B cell (primary cell): ENCODE data around the gene DNAL1. TPM values are rescaled to one million over a fixed set of nuclear protein-coding genes. Genes with fewer than 3 reads are reported as not detected.
A peak's percentile ranks its signal among the peaks of the same experiment; 100 is the strongest.

Experiments used
- ATAC-seq: fragments of 200-7000 bp; cut with Tn5 transposase; one replicate; pipeline ENCODE4 v1.10.0; 2021; ENCODE audit warnings: low read depth, mild to moderate bottlenecking, moderate number of reproducible peaks, moderate library complexity
- CTCF ChIA-PET: fragments of 350-600 bp; sonication (Branson Sonifier 250); formaldehyde crosslinking; loops from one replicate; lab custom pipeline; 2021; ENCODE audit warnings: antibody characterized with exemption, inconsistent platforms; lab: Charles Lee
- POLR2A ChIA-PET: fragments of 350-600 bp; sonication (Branson Sonifier 250); formaldehyde crosslinking; loops from one replicate; lab custom pipeline; 2021; ENCODE audit warnings: antibody characterized with exemption; lab: Charles Lee
- DNase-seq: peaks from one replicate; pipeline ENCODE4 v3.0.0; 2013
- H2AFZ ChIP-seq: 2 replicates; pipeline ENCODE4 v1.6.1; 2012; ENCODE audit warnings: mild to moderate bottlenecking, low read depth, low read length; ENCODE audit not compliant: insufficient read depth, poor library complexity, severe bottlenecking
- H3K27ac ChIP-seq, 2 donors: 1 replicate in 1 of 2; 2 replicates in 1 of 2; pipeline ENCODE4 v1.5.1; 2012 to 2013; ENCODE audit warnings: low read length in 2 of 2, mild to moderate bottlenecking in 2 of 2, moderate library complexity in 1 of 2
- H3K27me3 ChIP-seq, 4 experiments: fragments of 200-600 bp in 1 of 4; sonication (generic) in 1 of 4; replicated peaks in 1 of 4; 1 replicate in 2 of 4; 2 replicates in 2 of 4; pipeline versions ENCODE4 v1.6.1 to v1.7.0; 2013 to 2016; ENCODE audit warnings: low read length in 3 of 4, mild to moderate bottlenecking in 2 of 4, mixed read lengths in 1 of 4, moderate library complexity in 1 of 4; ENCODE audit not compliant: insufficient read depth in 4 of 4, control insufficient read depth in 3 of 4; ENCODE audit errors: control extremely low read depth in 1 of 4
- H3K36me3 ChIP-seq, 2 experiments: replicated peaks in 1 of 2; 1 replicate in 1 of 2; 2 replicates in 1 of 2; pipeline versions ENCODE4 v1.6.1 to v1.7.1; 2013; ENCODE audit warnings: low read length in 1 of 2; ENCODE audit not compliant: insufficient read depth in 2 of 2, control insufficient read depth in 1 of 2; ENCODE audit errors: control extremely low read depth in 1 of 2, extremely low read depth in 1 of 2
- H3K4me1 ChIP-seq, 2 donors: fragments of 200-600 bp in 1 of 2; sonication (generic) in 1 of 2; 1 replicate in 1 of 2; 2 replicates in 1 of 2; pipeline versions ENCODE4 v1.5.1 to v1.6.1; 2013 to 2017; ENCODE audit warnings: low read length in 2 of 2; ENCODE audit not compliant: control insufficient read depth in 2 of 2, insufficient read depth in 2 of 2
- H3K4me2 ChIP-seq: replicated peaks from 2 replicates; pipeline ENCODE3; 2012; ENCODE audit warnings: mild to moderate bottlenecking, low read depth, low read length; ENCODE audit not compliant: poor library complexity, severe bottlenecking
- H3K4me3 ChIP-seq, 5 experiments: fragments of 200-600 bp in 1 of 5; sonication (generic) in 1 of 5; 1 replicate in 3 of 5; 2 replicates in 2 of 5; pipeline versions ENCODE4 v1.5.1 to v1.7.0; 2011 to 2016; ENCODE audit warnings: low read length in 4 of 5, mild to moderate bottlenecking in 4 of 5, low read depth in 2 of 5, control low read depth in 1 of 5, moderate library complexity in 1 of 5; ENCODE audit not compliant: insufficient read depth in 1 of 5; ENCODE audit errors: control extremely low read depth in 1 of 5, extremely low read depth in 1 of 5
- H3K79me2 ChIP-seq: fragments of 200-600 bp; sonication (generic); one replicate; pipeline ENCODE4 v1.6.0; 2016; ENCODE audit warnings: low read length; ENCODE audit not compliant: control insufficient read depth, insufficient read depth
- H3K9ac ChIP-seq: fragments of 200-600 bp; sonication (generic); 2 replicates; pipeline ENCODE4 v1.6.1; 2017; ENCODE audit warnings: mild to moderate bottlenecking, low read length, moderate library complexity
- H3K9me3 ChIP-seq, 3 donors: one replicate each; pipeline versions ENCODE4 v1.6.1 to v1.7.1; 2013; ENCODE audit warnings: low read length in 2 of 3; ENCODE audit not compliant: control insufficient read depth in 2 of 3, insufficient read depth in 1 of 3; ENCODE audit errors: control extremely low read depth in 1 of 3
- H4K20me1 ChIP-seq: 2 replicates; pipeline ENCODE4 v1.6.0; 2012; ENCODE audit warnings: mild to moderate bottlenecking, low read length; ENCODE audit not compliant: insufficient read depth, control insufficient read depth, poor library complexity, severe bottlenecking
- H3K27ac Mint-ChIP-seq: one replicate; pipeline ENCODE4 v1.8.0; 2021; ENCODE audit warnings: mixed read lengths
- H3K27me3 Mint-ChIP-seq: one replicate; pipeline ENCODE4 v1.8.0; 2021; ENCODE audit warnings: mixed read lengths
- H3K4me1 Mint-ChIP-seq: one replicate; pipeline ENCODE4 v1.8.0; 2021; ENCODE audit warnings: mixed read lengths
- H3K4me3 Mint-ChIP-seq: one replicate; pipeline ENCODE4 v1.8.0; 2021; ENCODE audit warnings: mixed read lengths
- H3K9me3 Mint-ChIP-seq: one replicate; pipeline ENCODE4 v1.8.0; 2022; ENCODE audit warnings: mixed read lengths; ENCODE audit not compliant: insufficient read depth
- EZH2 ChIP-seq: IDR thresholded peaks from 2 replicates; pipeline ENCODE4 v1.6.1; 2012; ENCODE audit warnings: borderline replicate concordance, low read depth, mild to moderate bottlenecking, moderate library complexity, low read length; ENCODE audit not compliant: insufficient read depth, poor library complexity, severe bottlenecking
- WGBS: methylation state at CpG from one replicate; pipeline ENCODE4 v1.1.5; 2013; ENCODE audit warnings: missing lambda C conversion rate; ENCODE audit not compliant: insufficient coverage; 5-methylcytosine and 5-hydroxymethylcytosine counted together
- intact Hi-C: fragments of 100-400 bp; cut with micrococcal nuclease; formaldehyde crosslinking; loops from one replicate; pipeline ENCODE4 v1.10.0; 2022
- polyA plus RNA-seq: library from polyadenylated mRNA; depleted of rRNA; stranded (reverse); fragments of >200 nt; gene quantifications from 2 replicates; pipeline ENCODE4 v1.2.3, GENCODE V29; 2012
- total RNA-seq, 2 donors: library from RNA; stranded (reverse); fragments of 120-200 nt in 1 of 2; gene quantifications; 1 replicate in 1 of 2; 2 replicates in 1 of 2; pipeline versions ENCODE4 v1.2.3 to v1.2.4, GENCODE V29; 2013 to 2022
- TF ChIP-seq, protein P1 (sequence below): fragments of 200-600 bp; IDR thresholded peaks from one replicate; pipeline ENCODE4 v1.8.0; 2022; ENCODE audit warnings: antibody characterized with exemption, mild to moderate bottlenecking

The DNAL1 gene
- total and polyA plus RNA-seq, 2 donors (not counting 1 experiment from before 2014, with no cell fraction given): 2.0 to 10.7 TPM

DNA sequence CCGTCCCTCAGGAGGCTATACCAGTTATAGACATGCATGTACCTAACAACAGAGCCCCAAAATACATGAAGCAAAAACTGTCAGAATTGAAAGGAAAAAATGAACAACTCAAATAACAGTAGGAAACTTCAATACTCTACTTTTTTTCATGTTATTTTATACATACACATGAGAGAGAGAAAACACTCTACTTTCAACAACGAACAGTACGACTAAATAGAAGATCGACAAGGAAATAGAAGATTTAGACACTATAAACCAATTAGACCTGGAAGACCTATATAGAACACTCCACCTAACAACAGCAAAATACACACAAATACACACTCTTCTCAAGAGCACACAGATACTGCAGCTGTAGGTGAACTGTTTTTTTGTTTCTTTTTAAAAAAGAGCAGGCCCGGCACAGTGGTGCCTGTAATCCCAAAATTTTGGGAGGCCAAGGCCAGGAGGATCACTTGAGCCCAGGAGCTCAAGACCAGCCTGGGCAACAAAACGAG, 104.1 kb downstream of the DNAL1 start:
- Histone ChIP-seq H2AFZ (no peak overlapping the region), H3K27ac (peak overlapping the region; percentile 9 to 69), H3K9ac (peak overlapping the region; percentile 12), H3K4me1 (peaks cover 98 to 99% of the 10 kb centered on the region in 2 donors), H3K4me2 (peak overlapping the region; percentile 32), H3K27me3 (no peaks in the 10 kb centered on the region), H3K36me3 (peaks cover 0 to 16% of the 10 kb centered on the region in 2 experiments), H3K79me2 (peaks cover 100% of the 10 kb centered on the region), H3K9me3 (no peaks in the 10 kb centered on the region), H3K4me3 (no peak overlapping the region), H4K20me1 (peaks cover 99% of the 10 kb centered on the region)
- H3K27me3 Mint-ChIP-seq: no peaks in the 10 kb centered on the region
- CTCF ChIA-PET: interaction anchor here (0.7 to 17.2 kb wide), 6 partner anchors 10 to 76 kb away, joined by 3 to 220 read pairs (median 30); no protein-coding TSS in a partner anchor
- H3K9me3 Mint-ChIP-seq: no peaks in the 10 kb centered on the region
- 100% methylated on average over 1 of the region's 6 CpGs for WGBS
- ATAC-seq: no peak
- peaks cover 96% of the 10 kb centered on the region for H3K4me1 Mint-ChIP-seq
- peak overlapping the region; percentile 39 for H3K4me3 Mint-ChIP-seq
- TF ChIP-seq, protein P1, sequence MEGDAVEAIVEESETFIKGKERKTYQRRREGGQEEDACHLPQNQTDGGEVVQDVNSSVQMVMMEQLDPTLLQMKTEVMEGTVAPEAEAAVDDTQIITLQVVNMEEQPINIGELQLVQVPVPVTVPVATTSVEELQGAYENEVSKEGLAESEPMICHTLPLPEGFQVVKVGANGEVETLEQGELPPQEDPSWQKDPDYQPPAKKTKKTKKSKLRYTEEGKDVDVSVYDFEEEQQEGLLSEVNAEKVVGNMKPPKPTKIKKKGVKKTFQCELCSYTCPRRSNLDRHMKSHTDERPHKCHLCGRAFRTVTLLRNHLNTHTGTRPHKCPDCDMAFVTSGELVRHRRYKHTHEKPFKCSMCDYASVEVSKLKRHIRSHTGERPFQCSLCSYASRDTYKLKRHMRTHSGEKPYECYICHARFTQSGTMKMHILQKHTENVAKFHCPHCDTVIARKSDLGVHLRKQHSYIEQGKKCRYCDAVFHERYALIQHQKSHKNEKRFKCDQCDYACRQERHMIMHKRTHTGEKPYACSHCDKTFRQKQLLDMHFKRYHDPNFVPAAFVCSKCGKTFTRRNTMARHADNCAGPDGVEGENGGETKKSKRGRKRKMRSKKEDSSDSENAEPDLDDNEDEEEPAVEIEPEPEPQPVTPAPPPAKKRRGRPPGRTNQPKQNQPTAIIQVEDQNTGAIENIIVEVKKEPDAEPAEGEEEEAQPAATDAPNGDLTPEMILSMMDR: no peak
- no peak for TF ChIP-seq EZH2
- intact Hi-C loops: no loop called here
- POLR2A ChIA-PET: interaction anchor here (1.8 kb wide), 1 partner anchor 11 kb away, joined by 12 read pairs; a partner anchor contains a TSS
- peak overlapping the region; percentile 82 for H3K27ac Mint-ChIP-seq
- DNase-seq: no peak
